Astrocyte (in vitro differentiated cells and primary cell): ENCODE data around the gene GPR39.

ENCODE experiments used
- CTCF ChIP-seq: IDR thresholded peaks from 2 replicates; pipeline ENCODE4 v1.5.1; 2011; ENCODE audit warnings: low read depth, mild to moderate bottlenecking, inconsistent platforms, low read length, moderate library complexity; ENCODE audit not compliant: insufficient read depth
- EZH2 ChIP-seq: IDR thresholded peaks from 2 replicates; pipeline ENCODE4 v1.6.1; 2012; ENCODE audit warnings: mild to moderate bottlenecking, low read length, inconsistent platforms; ENCODE audit not compliant: insufficient read depth

- TF ChIP-seq EZH2 (no peak), CTCF (no peak)
Observed at GRCh38 chr2:132620115-132620514, 203.5 kb downstream of the GPR39 start.
